ENCODE data around the gene E2F7. TPM values are rescaled to one million over a fixed set of nuclear protein-coding genes. Genes with fewer than 3 reads are reported as not detected.

The E2F7 gene
- total RNA-seq (1.4 and 3.7 TPM in 2 replicates), polyA plus RNA-seq (1.8 and 2.2 TPM in 2 replicates)

GRCh38 chr12:77065361-77066204 lies at the start of gene E2F7:
Gene E2F7 (minus strand): TSS chr12:77065569. CDS start chr12:77064635, 934 bp downstream.
- Histone ChIP-seq H3K9me3 (ENCODE audit: low read depth) (no peaks in the 10 kb centered on the region), H3K27me3 (no peaks in the 10 kb centered on the region), H3K4me1 (ENCODE audit: low read depth) (no peaks in the 10 kb centered on the region), H3K36me3 (no peaks in the 10 kb centered on the region), H3K4me3 (peak within 1 kb of the TSS; percentile 59), H3K27ac (peak within 1 kb of the TSS; percentile 24)
- no peak for TF ChIP-seq CTCF (IDR thresholded peaks at IDR 0.05; ENCODE audit: low read depth, low read length)
- DNase-seq (ENCODE audit: low read depth in 1 of 2, low spot score in 1 of 2), result peak; percentile 91 to 93

- H3K27me3 ChIP-seq, result no peaks in the 10 kb centered on the region
- no peaks in the 10 kb centered on the region for H3K4me1 ChIP-seq (ENCODE audit: low read depth)
- no peak overlapping the region for H3K4me3 ChIP-seq
- no peak for DNase-seq (ENCODE audit: low read depth in 1 of 2, low spot score in 1 of 2)
- H3K36me3 ChIP-seq, result no peaks in the 10 kb centered on the region
- TF ChIP-seq CTCF (IDR thresholded peaks at IDR 0.05; ENCODE audit: low read depth, low read length), result no peak
- no peak overlapping the region for H3K27ac ChIP-seq
- no peaks in the 10 kb centered on the region for H3K9me3 ChIP-seq (ENCODE audit: low read depth)
Measured at GRCh38 chr12:77113971-77114370, 48.6 kb upstream of the E2F7 start.

- TF ChIP-seq CTCF (IDR thresholded peaks at IDR 0.05; ENCODE audit: low read depth, low read length), result no peak
- Histone ChIP-seq H3K9me3 (ENCODE audit: low read depth) (no peaks in the 10 kb centered on the region), H3K4me1 (ENCODE audit: low read depth) (no peaks in the 10 kb centered on the region), H3K4me3 (no peak overlapping the region), H3K36me3 (no peaks in the 10 kb centered on the region), H3K27me3 (no peaks in the 10 kb centered on the region), H3K27ac (no peak overlapping the region)
- no peak for DNase-seq (ENCODE audit: low read depth in 1 of 2, low spot score in 1 of 2)
Measured at GRCh38 chr12:77108707-77109106, 43.3 kb upstream of the E2F7 start.

GRCh38 chr12:77107121-77107520 lies 41.8 kb upstream of the E2F7 start:
- H3K27me3 ChIP-seq, result no peaks in the 10 kb centered on the region
- no peaks in the 10 kb centered on the region for H3K4me1 ChIP-seq (ENCODE audit: low read depth)
- no peak for DNase-seq (ENCODE audit: low read depth in 1 of 2, low spot score in 1 of 2)
- H3K27ac ChIP-seq, result no peak overlapping the region
- H3K4me3 ChIP-seq, result no peak overlapping the region
- no peak for TF ChIP-seq CTCF (IDR thresholded peaks at IDR 0.05; ENCODE audit: low read depth, low read length)
- no peaks in the 10 kb centered on the region for H3K9me3 ChIP-seq (ENCODE audit: low read depth)
- no peaks in the 10 kb centered on the region for H3K36me3 ChIP-seq

- DNase-seq (ENCODE audit: low read depth in 1 of 2, low spot score in 1 of 2), result peak in 1 of 2 donors; percentile 26
- no peak for TF ChIP-seq CTCF (IDR thresholded peaks at IDR 0.05; ENCODE audit: low read depth, low read length)
- Histone ChIP-seq H3K4me3 (no peak overlapping the region), H3K9me3 (ENCODE audit: low read depth) (no peaks in the 10 kb centered on the region), H3K36me3 (no peaks in the 10 kb centered on the region), H3K27me3 (no peaks in the 10 kb centered on the region), H3K27ac (no peak overlapping the region), H3K4me1 (ENCODE audit: low read depth) (no peaks in the 10 kb centered on the region)
Measured at GRCh38 chr12:77104792-77105191, 39.4 kb upstream of the E2F7 start.

All from cardiac muscle cell (in vitro differentiated cells and primary cell).